Natural killer cell (primary cell): ENCODE results near the gene SPC24. TPM values are rescaled to one million over a fixed set of nuclear protein-coding genes. Genes with fewer than 3 reads are reported as not detected.

Source experiments
- ATAC-seq, 3 donors: fragments of 150-1000 bp in 2 of 3; fragments of 200-7000 bp in 1 of 3; cut with Tn5 transposase; 1 replicate in 1 of 3; 2 replicates in 2 of 3; pipeline ENCODE4 v1.10.0; 2021; ENCODE audit warnings: mild to moderate bottlenecking in 2 of 3, moderate library complexity in 2 of 3
- DNase-seq, 2 donors: peaks; one replicate each; pipeline versions ENCODE4 v3.0.0 to v3.0.0-alpha.2; 2013 to 2021; ENCODE audit warnings: mixed read lengths in 1 of 2
- H3K27ac ChIP-seq: one replicate; pipeline ENCODE4 v1.5.1; 2013; ENCODE audit warnings: mild to moderate bottlenecking, low read length
- H3K27me3 ChIP-seq: one replicate; pipeline ENCODE4 v1.6.1; 2013; ENCODE audit warnings: low read length; ENCODE audit not compliant: control insufficient read depth, insufficient read depth
- H3K36me3 ChIP-seq: one replicate; pipeline ENCODE4 v1.6.1; 2013; ENCODE audit warnings: low read length; ENCODE audit not compliant: control insufficient read depth, insufficient read depth
- H3K4me1 ChIP-seq: one replicate; pipeline ENCODE4 v1.6.1; 2013; ENCODE audit warnings: low read length; ENCODE audit not compliant: control insufficient read depth, insufficient read depth
- H3K4me3 ChIP-seq: one replicate; pipeline ENCODE4 v1.5.1; 2013; ENCODE audit warnings: low read length
- H3K9me3 ChIP-seq: one replicate; pipeline ENCODE4 v1.6.1; 2013; ENCODE audit warnings: low read length; ENCODE audit not compliant: control insufficient read depth, insufficient read depth
- H3K27ac Mint-ChIP-seq, 2 donors: one replicate each; pipeline ENCODE4 v1.8.0; 2022; ENCODE audit warnings: mild to moderate bottlenecking in 2 of 2, mixed read lengths in 2 of 2, moderate library complexity in 1 of 2
- H3K27me3 Mint-ChIP-seq, 2 donors: one replicate each; pipeline ENCODE4 v1.8.0; 2022; ENCODE audit warnings: low read depth in 2 of 2, mixed read lengths in 2 of 2
- H3K36me3 Mint-ChIP-seq: one replicate; pipeline ENCODE4 v1.8.0; 2022; ENCODE audit warnings: mixed read lengths
- H3K4me1 Mint-ChIP-seq, 2 donors: one replicate each; pipeline ENCODE4 v1.8.0; 2022; ENCODE audit warnings: mixed read lengths in 2 of 2
- H3K4me3 Mint-ChIP-seq: one replicate; pipeline ENCODE4 v1.8.0; 2022; ENCODE audit warnings: mild to moderate bottlenecking, moderate library complexity, mixed read lengths
- H3K9me3 Mint-ChIP-seq, 2 donors: one replicate each; pipeline ENCODE4 v1.8.0; 2022; ENCODE audit warnings: mixed read lengths in 2 of 2
- WGBS: methylation state at CpG from one replicate; pipeline ENCODE4 v1.1.7; 2013; ENCODE audit warnings: missing lambda C conversion rate; ENCODE audit not compliant: insufficient coverage; 5-methylcytosine and 5-hydroxymethylcytosine counted together
- intact Hi-C: fragments of 100-400 bp; cut with micrococcal nuclease; formaldehyde crosslinking; loops from one replicate; pipeline ENCODE4 v1.14.2; 2022
- total RNA-seq, 4 donors: library from RNA; stranded (reverse); fragments of 120-200 nt in 1 of 4; gene quantifications; one replicate each; pipeline versions ENCODE4 v1.2.3 to v1.2.4, GENCODE V29; 2013 to 2022
- TF ChIP-seq, protein P1 (sequence below): fragments of 200-600 bp; IDR thresholded peaks from one replicate; pipeline ENCODE4 v1.8.0; 2022; ENCODE audit warnings: antibody characterized with exemption

SPC24 gene
- total RNA-seq, 3 donors from 2014 or later (not counting 1 experiment from before 2014, with no cell fraction given) = 1.7 to 6.1 (median 4.1) TPM

DNA sequence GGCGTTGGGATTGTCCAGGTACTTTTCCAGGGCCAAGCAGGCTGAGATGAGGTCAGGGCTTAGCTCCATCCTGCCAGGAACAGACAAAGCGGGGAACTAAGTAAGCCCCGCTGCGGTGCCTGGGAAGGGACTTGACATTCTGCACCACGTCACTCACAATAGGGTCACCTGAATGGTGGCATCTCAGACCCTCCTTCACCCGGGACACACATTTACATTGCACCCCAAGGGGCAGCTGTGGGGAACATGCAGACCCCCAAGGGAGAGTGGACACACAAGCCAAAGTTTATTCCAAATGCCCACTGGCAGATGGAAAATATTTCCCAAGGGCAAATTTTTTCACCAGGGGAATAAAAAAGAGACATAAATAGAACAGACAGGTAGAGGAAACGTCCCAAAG lies 20.3 kb upstream of the SPC24 start:
- intact Hi-C loops = no loop called here

DNA sequence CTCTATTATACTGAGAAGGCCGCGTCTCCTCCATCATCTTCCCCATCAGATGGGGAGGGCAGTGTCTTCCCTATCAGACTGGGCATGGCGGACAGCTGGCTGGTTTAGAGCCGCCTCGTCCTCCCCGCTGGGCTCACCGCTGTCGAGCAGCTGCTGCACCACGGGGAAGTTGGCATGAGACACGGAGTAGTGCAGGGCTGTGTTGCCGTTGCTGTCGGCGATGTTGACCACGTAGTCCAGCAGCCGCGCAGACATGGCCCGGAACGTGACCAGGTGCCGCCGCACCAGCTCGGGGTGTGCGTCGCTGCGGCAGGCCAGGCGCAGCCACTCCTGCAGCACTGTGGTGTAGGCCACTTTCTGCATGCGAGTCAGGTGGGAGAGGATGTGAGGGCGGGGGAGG lies 18.8 kb upstream of the SPC24 start:
- H3K9me3 ChIP-seq = no peaks in the 10 kb centered on the region
- intact Hi-C loops = no loop called here
- H3K27me3 ChIP-seq = no peaks in the 10 kb centered on the region
- no peak for DNase-seq
- ATAC-seq = no peak
- Mint-ChIP-seq H3K27me3 (no peaks in the 10 kb centered on the region), H3K4me1 (no peaks in the 10 kb centered on the region), H3K36me3 (no peaks in the 10 kb centered on the region), H3K27ac (no peak overlapping the region), H3K9me3 (no peaks in the 10 kb centered on the region), H3K4me3 (no peak overlapping the region)
- no peak overlapping the region for H3K4me3 ChIP-seq
- WGBS = 97% methylated on average over 27 of the region's 27 CpGs
- H3K4me1 ChIP-seq = no peaks in the 10 kb centered on the region
- no peaks in the 10 kb centered on the region for H3K36me3 ChIP-seq
- no peak overlapping the region for H3K27ac ChIP-seq
- TF ChIP-seq, protein P1, sequence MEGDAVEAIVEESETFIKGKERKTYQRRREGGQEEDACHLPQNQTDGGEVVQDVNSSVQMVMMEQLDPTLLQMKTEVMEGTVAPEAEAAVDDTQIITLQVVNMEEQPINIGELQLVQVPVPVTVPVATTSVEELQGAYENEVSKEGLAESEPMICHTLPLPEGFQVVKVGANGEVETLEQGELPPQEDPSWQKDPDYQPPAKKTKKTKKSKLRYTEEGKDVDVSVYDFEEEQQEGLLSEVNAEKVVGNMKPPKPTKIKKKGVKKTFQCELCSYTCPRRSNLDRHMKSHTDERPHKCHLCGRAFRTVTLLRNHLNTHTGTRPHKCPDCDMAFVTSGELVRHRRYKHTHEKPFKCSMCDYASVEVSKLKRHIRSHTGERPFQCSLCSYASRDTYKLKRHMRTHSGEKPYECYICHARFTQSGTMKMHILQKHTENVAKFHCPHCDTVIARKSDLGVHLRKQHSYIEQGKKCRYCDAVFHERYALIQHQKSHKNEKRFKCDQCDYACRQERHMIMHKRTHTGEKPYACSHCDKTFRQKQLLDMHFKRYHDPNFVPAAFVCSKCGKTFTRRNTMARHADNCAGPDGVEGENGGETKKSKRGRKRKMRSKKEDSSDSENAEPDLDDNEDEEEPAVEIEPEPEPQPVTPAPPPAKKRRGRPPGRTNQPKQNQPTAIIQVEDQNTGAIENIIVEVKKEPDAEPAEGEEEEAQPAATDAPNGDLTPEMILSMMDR = no peak

More for the DNA sequence above, 20.3 kb upstream of the SPC24 start:
- no peaks in the 10 kb centered on the region for H3K27me3 ChIP-seq
- no peaks in the 10 kb centered on the region for H3K4me1 ChIP-seq
- H3K4me1 Mint-ChIP-seq = no peaks in the 10 kb centered on the region
- H3K27ac Mint-ChIP-seq = no peak overlapping the region
- no peak overlapping the region for H3K27ac ChIP-seq
- ATAC-seq (no peak), DNase-seq (no peak)
- no peaks in the 10 kb centered on the region for H3K27me3 Mint-ChIP-seq
- H3K36me3 ChIP-seq = no peaks in the 10 kb centered on the region
- WGBS = 93% methylated on average over 7 of the region's 7 CpGs
- no peak overlapping the region for H3K4me3 ChIP-seq
- H3K9me3 Mint-ChIP-seq = no peaks in the 10 kb centered on the region
- TF ChIP-seq, protein P1 = no peak
- no peaks in the 10 kb centered on the region for H3K9me3 ChIP-seq
- no peak overlapping the region for H3K4me3 Mint-ChIP-seq
- H3K36me3 Mint-ChIP-seq = no peaks in the 10 kb centered on the region

DNA sequence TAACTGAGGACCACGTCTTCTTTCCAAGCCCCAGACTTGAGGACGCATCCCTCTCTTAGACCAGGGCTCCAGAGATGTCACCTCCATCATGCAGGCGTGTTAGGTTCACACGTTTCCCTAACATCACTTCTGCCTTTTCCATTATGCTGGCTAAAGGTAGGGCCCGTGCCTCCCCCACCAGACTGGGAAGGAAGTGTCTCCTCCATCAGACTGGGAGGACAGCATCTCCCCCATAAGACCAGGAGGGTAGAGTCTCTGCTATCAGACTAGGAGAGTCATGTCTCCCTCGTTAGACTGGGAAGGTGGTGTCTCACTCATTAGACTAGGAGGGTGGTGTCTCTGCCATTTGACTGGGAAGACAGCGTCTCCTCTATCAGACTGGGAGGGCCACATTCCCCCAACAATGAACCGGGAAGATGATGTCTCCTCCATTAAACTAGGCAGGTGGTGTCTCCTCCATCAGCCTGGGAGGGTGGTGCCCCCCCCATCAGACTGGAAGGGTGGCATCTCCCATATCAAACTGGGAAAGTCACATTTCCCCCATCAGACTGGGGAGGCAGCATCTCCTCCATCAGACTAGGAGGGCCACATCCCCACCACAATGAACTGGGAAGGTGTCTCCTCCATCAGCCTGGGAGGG lies 18.1 kb upstream of the SPC24 start:
- Mint-ChIP-seq H3K4me3 (no peak overlapping the region), H3K36me3 (no peaks in the 10 kb centered on the region), H3K27me3 (no peaks in the 10 kb centered on the region), H3K9me3 (no peaks in the 10 kb centered on the region), H3K4me1 (no peaks in the 10 kb centered on the region), H3K27ac (no peak overlapping the region)
- intact Hi-C loops = no loop called here
- Histone ChIP-seq H3K4me3 (no peak overlapping the region), H3K36me3 (no peaks in the 10 kb centered on the region), H3K27me3 (no peaks in the 10 kb centered on the region), H3K4me1 (no peaks in the 10 kb centered on the region), H3K9me3 (no peaks in the 10 kb centered on the region), H3K27ac (no peak overlapping the region)
- TF ChIP-seq, protein P1 = no peak
- ATAC-seq (no peak), DNase-seq (no peak)
- 76% methylated on average over 8 of the region's 8 CpGs for WGBS

DNA sequence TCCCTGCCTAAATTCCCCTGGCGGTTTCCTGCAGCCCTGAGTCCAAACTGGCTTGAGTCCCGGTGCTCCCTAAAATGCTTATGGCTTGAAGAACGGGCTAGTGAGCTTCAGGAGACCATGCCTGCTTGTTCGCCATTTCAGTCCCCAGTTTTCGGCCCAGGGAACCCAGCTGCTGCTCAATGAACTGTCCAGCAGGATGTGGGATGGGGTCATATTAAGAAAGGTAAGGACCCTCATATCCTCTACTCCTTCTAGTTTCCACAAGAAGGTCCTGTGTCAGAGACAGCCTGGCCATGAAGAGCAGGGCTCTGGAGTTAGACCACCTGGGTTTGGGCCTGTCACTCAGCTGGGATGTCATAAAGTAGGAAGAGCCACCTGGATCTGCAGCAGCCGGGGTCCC lies 17.0 kb upstream of the SPC24 start:
- Histone ChIP-seq H3K27ac (no peak overlapping the region), H3K27me3 (no peaks in the 10 kb centered on the region), H3K4me3 (no peak overlapping the region), H3K36me3 (no peaks in the 10 kb centered on the region), H3K4me1 (no peaks in the 10 kb centered on the region), H3K9me3 (no peaks in the 10 kb centered on the region)
- Mint-ChIP-seq H3K27ac (no peak overlapping the region), H3K4me3 (no peak overlapping the region), H3K9me3 (no peaks in the 10 kb centered on the region), H3K4me1 (no peaks in the 10 kb centered on the region), H3K27me3 (no peaks in the 10 kb centered on the region), H3K36me3 (no peaks in the 10 kb centered on the region)
- WGBS = 87% methylated on average over 6 of the region's 6 CpGs
- DNase-seq = no peak
- intact Hi-C loops = no loop called here
- TF ChIP-seq, protein P1 = no peak
- ATAC-seq = no peak
